Thyroid gland (tissue), 4 donors: Measurements from ENCODE around the gene SYT1. TPM values are rescaled to one million over a fixed set of nuclear protein-coding genes. Genes with fewer than 3 reads are reported as not detected.

Source experiments
- DNase-seq, 2 donors: peaks; one replicate each; pipeline ENCODE4 v3.0.0-alpha.2; 2019
- H3K27ac ChIP-seq, 3 donors: fragments of 200-600 bp; sonication (generic); 1 replicate in 2 of 3; 2 replicates in 1 of 3; pipeline ENCODE4 v1.5.1; 2016 to 2019; ENCODE audit warnings: mild to moderate bottlenecking in 1 of 3, moderate library complexity in 1 of 3
- H3K27me3 ChIP-seq: fragments of 200-600 bp; sonication (generic); one replicate; pipeline ENCODE4 v1.5.1; 2019
- H3K36me3 ChIP-seq, 2 donors: fragments of 200-600 bp; sonication (generic); one replicate each; pipeline ENCODE4 v1.5.1; 2016 to 2019
- H3K4me1 ChIP-seq, 2 donors: fragments of 200-600 bp; sonication (generic); one replicate each; pipeline ENCODE4 v1.5.1; 2017 to 2019
- H3K4me3 ChIP-seq, 3 donors: fragments of 200-600 bp; sonication (generic); replicated peaks in 1 of 3; 1 replicate in 2 of 3; 2 replicates in 1 of 3; pipeline ENCODE4 v1.5.1; 2016; ENCODE audit warnings: mild to moderate bottlenecking in 1 of 3
- H3K9me3 ChIP-seq: fragments of 200-600 bp; sonication (generic); one replicate; pipeline ENCODE4 v1.5.1; 2017
- CTCF ChIP-seq, 6 experiments: fragments of 200-600 bp in 3 of 6; fragments of 450-650 bp in 3 of 6; sonication (generic) in 3 of 6; IDR thresholded peaks; one replicate each; pipeline ENCODE4 v1.5.1; 2016 to 2019; ENCODE audit warnings: antibody characterized with exemption in 6 of 6, mild to moderate bottlenecking in 2 of 6, inconsistent platforms in 1 of 6, moderate library complexity in 1 of 6
- POLR2A ChIP-seq, 2 donors: fragments of 450-650 bp; IDR thresholded peaks; one replicate each; pipeline ENCODE4 v1.6.1; 2017; ENCODE audit warnings: antibody characterized with exemption in 2 of 2, mild to moderate bottlenecking in 2 of 2, moderate library complexity in 1 of 2
- WGBS, 2 donors: methylation state at CpG; one replicate each; pipeline ENCODE4 v1.1.5; 2017; 5-methylcytosine and 5-hydroxymethylcytosine counted together
- intact Hi-C: fragments of 100-400 bp; cut with DNase I; formaldehyde crosslinking; loops from one replicate; pipeline ENCODE4 v1.15.1; 2023
- total RNA-seq, 4 donors: library from RNA; depleted of rRNA; stranded (reverse); fragments of >200 nt; gene quantifications; one replicate each; pipeline ENCODE4 v1.2.3, GENCODE V29; 2016

SYT1 gene
- total RNA-seq, 4 donors from 2014 or later, result 0.58 to 2.4 (median 1.2) TPM

- Histone ChIP-seq H3K36me3 (no peaks in the 10 kb centered on the region), H3K27ac (no peak overlapping the region), H3K27me3 (no peaks in the 10 kb centered on the region), H3K9me3 (no peaks in the 10 kb centered on the region), H3K4me3 (no peak overlapping the region), H3K4me1 (no peaks in the 10 kb centered on the region)
- 85 to 88% methylated on average over 2 of the region's 2 CpGs for WGBS, 2 donors
- no peak for TF ChIP-seq CTCF (IDR thresholded peaks at IDR 0.05)
- TF ChIP-seq POLR2A (IDR thresholded peaks at IDR 0.05), result no peak
- no peak for DNase-seq
- intact Hi-C loops, result no loop called here
Observed at GRCh38 chr12:79223761-79224160, 359.2 kb downstream of the SYT1 start.

- DNase-seq, result no peak
Observed at GRCh38 chr12:79227091-79227490, 362.5 kb downstream of the SYT1 start.

GRCh38 chr12:79227646-79228045 is 363.1 kb downstream of the SYT1 start:
- no peak for DNase-seq
- WGBS, 2 donors, result 93 to 97% methylated on average over 3 of the region's 3 CpGs
- no peak overlapping the region for H3K27ac ChIP-seq
- no peaks in the 10 kb centered on the region for H3K27me3 ChIP-seq
- no peak overlapping the region for H3K4me3 ChIP-seq
- H3K36me3 ChIP-seq, result no peaks in the 10 kb centered on the region
- H3K4me1 ChIP-seq, result no peaks in the 10 kb centered on the region
- H3K9me3 ChIP-seq, result no peaks in the 10 kb centered on the region
- TF ChIP-seq POLR2A (IDR thresholded peaks at IDR 0.05) (no peak), CTCF (IDR thresholded peaks at IDR 0.05) (no peak)
- intact Hi-C loops, result no loop called here

More at GRCh38 chr12:79227091-79227490, 362.5 kb downstream of the SYT1 start:
- Histone ChIP-seq H3K9me3 (no peaks in the 10 kb centered on the region), H3K4me3 (no peak overlapping the region), H3K36me3 (no peaks in the 10 kb centered on the region), H3K27me3 (no peaks in the 10 kb centered on the region), H3K27ac (no peak overlapping the region), H3K4me1 (no peaks in the 10 kb centered on the region)
- TF ChIP-seq CTCF (IDR thresholded peaks at IDR 0.05), result no peak
- TF ChIP-seq POLR2A (IDR thresholded peaks at IDR 0.05), result no peak
- 81 to 84% methylated on average over 1 of the region's 1 CpG for WGBS, 2 donors
- intact Hi-C loops, result no loop called here

- intact Hi-C loops, result no loop called here
- DNase-seq, result no peak
- H3K4me3 ChIP-seq, result no peak overlapping the region
- no peaks in the 10 kb centered on the region for H3K4me1 ChIP-seq
- no peak overlapping the region for H3K27ac ChIP-seq
- no peaks in the 10 kb centered on the region for H3K36me3 ChIP-seq
- WGBS, 2 donors, result 35 to 44% methylated on average over 7 of the region's 7 CpGs
- no peaks in the 10 kb centered on the region for H3K27me3 ChIP-seq
- no peaks in the 10 kb centered on the region for H3K9me3 ChIP-seq
- TF ChIP-seq CTCF (IDR thresholded peaks at IDR 0.05) (no peak), POLR2A (IDR thresholded peaks at IDR 0.05) (no peak)
Observed at GRCh38 chr12:79233341-79233781, 368.8 kb downstream of the SYT1 start.

GRCh38 chr12:79236920-79237319 is 372.3 kb downstream of the SYT1 start:
- TF ChIP-seq CTCF (IDR thresholded peaks at IDR 0.05), result no peak
- TF ChIP-seq POLR2A (IDR thresholded peaks at IDR 0.05), result no peak
- H3K36me3 ChIP-seq, result no peaks in the 10 kb centered on the region
- H3K27me3 ChIP-seq, result no peaks in the 10 kb centered on the region
- H3K27ac ChIP-seq, result no peak overlapping the region
- DNase-seq, result no peak
- no peak overlapping the region for H3K4me3 ChIP-seq
- intact Hi-C loops, result no loop called here
- no peaks in the 10 kb centered on the region for H3K4me1 ChIP-seq
- WGBS, 2 donors, result 92 to 95% methylated on average over 4 of the region's 4 CpGs
- H3K9me3 ChIP-seq, result no peaks in the 10 kb centered on the region
